Spleen (tissue), 11 donors: Measurements from ENCODE around the gene FKBP10. TPM values are rescaled to one million over a fixed set of nuclear protein-coding genes. Genes with fewer than 3 reads are reported as not detected.

Source experiments
- DNase-seq: peaks from one replicate; pipeline ENCODE4 v3.0.0-alpha.2; 2020
- H3K27ac ChIP-seq, 8 donors: fragments of 200-600 bp; sonication (generic) in 7 of 8; 1 replicate in 4 of 8; 2 replicates in 4 of 8; pipeline versions ENCODE4 v1.5.0 to v1.8.0; 2016 to 2021; ENCODE audit warnings: inconsistent platforms in 4 of 8, mild to moderate bottlenecking in 4 of 8, moderate library complexity in 1 of 8
- H3K27me3 ChIP-seq, 7 donors: fragments of 200-600 bp; sonication (generic) in 6 of 7; replicated peaks in 1 of 7; 1 replicate in 4 of 7; 2 replicates in 3 of 7; pipeline versions ENCODE4 v1.5.0 to v1.8.0; 2016 to 2021; ENCODE audit warnings: inconsistent platforms in 3 of 7, mild to moderate bottlenecking in 1 of 7
- H3K36me3 ChIP-seq, 6 donors: fragments of 200-600 bp; sonication (generic) in 5 of 6; 1 replicate in 4 of 6; 2 replicates in 2 of 6; pipeline versions ENCODE4 v1.5.0 to v1.8.0; 2016 to 2021; ENCODE audit warnings: inconsistent platforms in 2 of 6
- H3K4me1 ChIP-seq, 6 donors: fragments of 200-600 bp; sonication (generic) in 5 of 6; 1 replicate in 3 of 6; 2 replicates in 3 of 6; pipeline versions ENCODE4 v1.5.0 to v1.8.0; 2016 to 2021; ENCODE audit warnings: inconsistent platforms in 3 of 6
- H3K4me3 ChIP-seq, 8 donors: fragments of 200-600 bp; sonication (generic) in 7 of 8; 1 replicate in 4 of 8; 2 replicates in 4 of 8; pipeline versions ENCODE4 v1.5.0 to v1.8.0; 2016 to 2021; ENCODE audit warnings: inconsistent platforms in 4 of 8, mild to moderate bottlenecking in 4 of 8, moderate library complexity in 2 of 8
- H3K9me3 ChIP-seq, 8 donors: fragments of 200-600 bp; sonication (generic) in 7 of 8; 1 replicate in 4 of 8; 2 replicates in 4 of 8; pipeline versions ENCODE4 v1.5.0 to v1.8.0; 2016 to 2021; ENCODE audit warnings: inconsistent platforms in 4 of 8
- POLR2A ChIP-seq, 3 donors: fragments of 450-650 bp; IDR thresholded peaks; one replicate each; pipeline ENCODE4 v1.5.1; 2017; ENCODE audit warnings: antibody characterized with exemption in 3 of 3, mild to moderate bottlenecking in 1 of 3
- POLR2AphosphoS5 ChIP-seq, 3 donors: sonication (generic); formaldehyde crosslinking; IDR thresholded peaks; one replicate each; pipeline ENCODE4 v1.5.1; 2017; ENCODE audit warnings: antibody characterized with exemption in 3 of 3
- WGBS, 5 donors: extraction: QIAGEN DNeasy Blood & Tissue Kit in 3 of 5; methylation state at CpG; one replicate each; pipeline versions ENCODE4 v1.1.5 to v1.1.7; 2013 to 2018; 5-methylcytosine and 5-hydroxymethylcytosine counted together
- intact Hi-C: fragments of 100-400 bp; cut with DNase I; formaldehyde crosslinking; loops from one replicate; pipeline ENCODE4 v1.15.0; 2023; ENCODE audit warnings: low total_unique reads
- polyA plus RNA-seq, 3 donors: library from polyadenylated mRNA; stranded (reverse); fragments of 200-250 nt; gene quantifications; one replicate each; pipeline ENCODE4 v1.2.1, GENCODE V29; 2013
- small RNA-seq, 4 donors: library from RNA; depleted of rRNA; stranded (forward); fragments of <200 nt; gene quantifications; one replicate each; pipeline ENCODE3, GENCODE V24; 2016
- total RNA-seq, 7 donors: library from RNA; depleted of rRNA in 3 of 7; stranded (reverse); fragments of >200 nt in 3 of 7; fragmentation: NEBNext Ultra II Directional in 4 of 7; extraction: Animal tissue kit (Norgen Biotek cat#: 25700) in 4 of 7; gene quantifications; one replicate each; pipeline versions ENCODE4 v1.1.0 to v1.2.1, GENCODE V29; 2016 to 2021
- TF ChIP-seq, protein P1 (sequence below), 11 experiments: fragments of 200-600 bp in 7 of 11; fragments of 450-650 bp in 4 of 11; sonication (generic) in 4 of 11; IDR thresholded peaks in 8 of 11; conservative IDR thresholded peaks in 3 of 11; 1 replicate in 7 of 11; 2 replicates in 4 of 11; pipeline versions ENCODE4 v1.4.0 to v1.8.0; 2016 to 2021; ENCODE audit warnings: antibody characterized with exemption in 11 of 11, inconsistent platforms in 4 of 11, mild to moderate bottlenecking in 1 of 11
- donor health status: healthy with polysubstance abuse.
- donor health status: DM: no; HTN: no; CAD: no; lungs with moderate emphysema.
- donor health status: DM: no; HTN: no; CAD: no.
- donor health status: Bipolar disorder and iron deficiency.
- donor health status: healthy.
- donor health status: DM: no; HTN: no; CAD: no.
- donor health status: DM: yes; HTN: yes; CAD: no.

FKBP10 gene
- total and polyA plus RNA-seq, 10 donors = 9.6 to 30.8 (median 16.2) TPM

DNA sequence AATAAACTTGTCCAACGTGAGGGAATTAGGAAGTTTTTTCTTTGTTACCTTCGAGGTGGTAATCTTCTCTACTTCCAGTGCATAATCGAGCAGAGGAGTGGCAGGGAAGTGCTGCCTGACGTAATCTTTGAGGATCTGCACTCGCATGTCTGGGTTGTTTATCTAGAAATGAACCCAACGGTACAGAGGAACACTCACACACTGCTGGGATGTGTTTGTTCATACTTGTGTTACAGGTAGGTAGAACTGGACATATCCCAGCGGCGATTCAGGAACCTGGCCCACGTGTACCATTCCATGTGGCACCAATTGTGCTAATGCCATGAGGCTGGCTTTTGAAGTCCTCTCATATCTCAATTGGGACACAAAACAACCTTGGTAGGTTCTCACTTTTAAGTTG, 56.6 kb downstream of the FKBP10 start:
- intact Hi-C loops = no loop called here
- no peak for TF ChIP-seq POLR2AphosphoS5 (IDR thresholded peaks at IDR 0.05)
- TF ChIP-seq, protein P1, sequence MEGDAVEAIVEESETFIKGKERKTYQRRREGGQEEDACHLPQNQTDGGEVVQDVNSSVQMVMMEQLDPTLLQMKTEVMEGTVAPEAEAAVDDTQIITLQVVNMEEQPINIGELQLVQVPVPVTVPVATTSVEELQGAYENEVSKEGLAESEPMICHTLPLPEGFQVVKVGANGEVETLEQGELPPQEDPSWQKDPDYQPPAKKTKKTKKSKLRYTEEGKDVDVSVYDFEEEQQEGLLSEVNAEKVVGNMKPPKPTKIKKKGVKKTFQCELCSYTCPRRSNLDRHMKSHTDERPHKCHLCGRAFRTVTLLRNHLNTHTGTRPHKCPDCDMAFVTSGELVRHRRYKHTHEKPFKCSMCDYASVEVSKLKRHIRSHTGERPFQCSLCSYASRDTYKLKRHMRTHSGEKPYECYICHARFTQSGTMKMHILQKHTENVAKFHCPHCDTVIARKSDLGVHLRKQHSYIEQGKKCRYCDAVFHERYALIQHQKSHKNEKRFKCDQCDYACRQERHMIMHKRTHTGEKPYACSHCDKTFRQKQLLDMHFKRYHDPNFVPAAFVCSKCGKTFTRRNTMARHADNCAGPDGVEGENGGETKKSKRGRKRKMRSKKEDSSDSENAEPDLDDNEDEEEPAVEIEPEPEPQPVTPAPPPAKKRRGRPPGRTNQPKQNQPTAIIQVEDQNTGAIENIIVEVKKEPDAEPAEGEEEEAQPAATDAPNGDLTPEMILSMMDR (IDR thresholded peaks at IDR 0.05 in 8 of 11, conservative IDR thresholded peaks at IDR 0.05 in 3 of 11) = no peak
- no peak for TF ChIP-seq POLR2A (IDR thresholded peaks at IDR 0.05)
- H3K27ac ChIP-seq = no peak overlapping the region

DNA sequence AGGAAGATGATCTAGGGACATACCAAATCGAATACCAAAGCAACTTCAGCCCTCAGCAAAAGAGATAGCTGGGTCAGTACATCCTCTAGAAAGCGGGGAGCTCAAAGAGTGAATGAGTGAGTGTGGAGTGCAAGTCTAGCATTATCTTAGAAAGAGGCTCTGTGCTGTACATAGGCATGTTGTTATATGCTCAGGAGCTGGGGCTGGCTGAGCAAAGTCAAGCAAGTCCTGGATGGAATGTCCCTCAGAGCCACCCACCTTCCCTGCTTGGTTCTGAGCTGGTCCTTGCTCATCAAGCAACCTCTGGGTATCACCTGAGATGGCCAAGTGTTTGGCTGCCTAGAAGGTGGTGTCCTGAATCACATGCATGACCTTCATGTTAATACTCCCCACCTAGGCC, 57.3 kb downstream of the FKBP10 start:
- Histone ChIP-seq H3K27me3 (no peaks in the 10 kb centered on the region), H3K4me3 (no peak overlapping the region), H3K4me1 (peaks cover 0 to 7% (median 4%) of the 10 kb centered on the region in 6 donors), H3K9me3 (no peaks in the 10 kb centered on the region), H3K27ac (no peak overlapping the region), H3K36me3 (peaks cover 9 to 87% (median 73%) of the 10 kb centered on the region in 6 donors)
- WGBS, 5 donors = 92 to 97% (median 95%) methylated on average over 2 of the region's 2 CpGs
- TF ChIP-seq, protein P1 (IDR thresholded peaks at IDR 0.05 in 8 of 11, conservative IDR thresholded peaks at IDR 0.05 in 3 of 11) = no peak
- TF ChIP-seq POLR2A (IDR thresholded peaks at IDR 0.05) (no peak), POLR2AphosphoS5 (IDR thresholded peaks at IDR 0.05) (no peak)
- intact Hi-C loops = no loop called here
- DNase-seq = no peak

More for the DNA sequence above, 56.6 kb downstream of the FKBP10 start:
- 77 to 86% (median 82%) methylated on average over 9 of the region's 9 CpGs for WGBS, 5 donors
- Histone ChIP-seq H3K27me3 (no peaks in the 10 kb centered on the region), H3K36me3 (peaks cover 9 to 81% (median 68%) of the 10 kb centered on the region in 6 donors), H3K4me1 (peaks cover under 1 to 10% (median 6%) of the 10 kb centered on the region in 6 donors), H3K4me3 (no peak overlapping the region), H3K9me3 (no peaks in the 10 kb centered on the region)
- DNase-seq = no peak

DNA sequence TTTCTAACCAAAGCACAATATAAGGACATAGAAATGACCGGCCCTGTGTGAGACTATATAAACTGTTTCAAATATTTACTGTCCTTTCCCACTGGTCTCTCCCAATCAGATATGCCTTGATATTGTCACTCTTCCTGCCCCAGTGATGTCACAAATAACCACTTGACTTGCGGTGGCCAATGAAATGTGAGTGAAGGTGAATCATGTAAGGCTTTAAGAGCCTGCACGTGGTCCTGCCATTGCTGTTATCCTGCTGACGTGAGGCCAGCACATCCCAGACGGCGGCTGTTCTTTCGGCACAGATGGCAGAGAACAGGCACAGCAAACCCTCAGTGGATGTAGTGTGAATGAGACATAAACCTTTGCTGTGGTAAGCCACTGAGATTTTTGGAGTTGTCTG, 57.8 kb downstream of the FKBP10 start:
- intact Hi-C loops = no loop called here
- no peak for DNase-seq

DNA sequence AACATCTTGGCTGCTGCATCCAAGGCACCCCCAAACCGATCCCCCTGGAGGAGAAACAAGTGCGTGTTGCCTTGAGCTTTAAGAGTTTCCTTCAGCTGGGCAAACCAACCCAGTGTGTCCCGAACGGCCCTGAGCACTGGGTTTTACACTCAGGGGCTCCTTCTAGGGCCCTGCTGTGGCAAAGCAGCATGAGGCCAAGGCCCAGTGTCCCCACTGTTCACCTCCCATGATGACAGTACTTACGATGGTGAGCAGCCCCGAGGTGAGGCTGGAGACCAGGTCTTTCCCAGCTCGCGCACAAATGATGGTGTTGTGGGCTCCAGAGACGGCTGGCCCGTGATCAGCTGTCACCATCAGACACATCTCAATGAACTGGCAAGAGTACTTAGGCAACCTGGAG, 59.0 kb downstream of the FKBP10 start:
- DNase-seq = no peak
- no peaks in the 10 kb centered on the region for H3K9me3 ChIP-seq
- WGBS, 5 donors = 94 to 96% (median 95%) methylated on average over 6 to 10 of the region's 10 CpGs
- peaks cover 9 to 97% (median 78%) of the 10 kb centered on the region in 6 donors for H3K36me3 ChIP-seq
- H3K4me1 ChIP-seq = no peaks in the 10 kb centered on the region
- TF ChIP-seq, protein P1 (IDR thresholded peaks at IDR 0.05 in 8 of 11, conservative IDR thresholded peaks at IDR 0.05 in 3 of 11) = no peak
- TF ChIP-seq POLR2A (IDR thresholded peaks at IDR 0.05) = no peak
- no peak for TF ChIP-seq POLR2AphosphoS5 (IDR thresholded peaks at IDR 0.05)
- no peak overlapping the region for H3K27ac ChIP-seq
- H3K27me3 ChIP-seq = no peaks in the 10 kb centered on the region
- intact Hi-C loops = no loop called here
- H3K4me3 ChIP-seq = no peak overlapping the region

More for the DNA sequence above, 57.8 kb downstream of the FKBP10 start:
- H3K36me3 ChIP-seq = peaks cover 9 to 90% (median 73%) of the 10 kb centered on the region in 6 donors
- no peak for TF ChIP-seq POLR2A (IDR thresholded peaks at IDR 0.05)
- no peak for TF ChIP-seq POLR2AphosphoS5 (IDR thresholded peaks at IDR 0.05)
- TF ChIP-seq, protein P1 (IDR thresholded peaks at IDR 0.05 in 8 of 11, conservative IDR thresholded peaks at IDR 0.05 in 3 of 11) = no peak
- H3K27ac ChIP-seq = no peak overlapping the region
- H3K4me1 ChIP-seq = peaks cover 0 to 4% (median under 1%) of the 10 kb centered on the region in 6 donors
- H3K4me3 ChIP-seq = no peak overlapping the region
- 85 to 92% (median 91%) methylated on average over 7 of the region's 7 CpGs for WGBS, 5 donors
- H3K9me3 ChIP-seq = no peaks in the 10 kb centered on the region
- no peaks in the 10 kb centered on the region for H3K27me3 ChIP-seq

Small RNA genes within 50 kb of the gene (small RNA-seq; reads per million reads assigned to genes)
- gene AC125257.2 = 0 reads per million in 4 donors

Other genes with a start within 250 kb of the FKBP10 start
- not detected for gene KRT9, start 240.9 kb upstream of the FKBP10 start, total RNA-seq
- gene KRT9, start 240.9 kb upstream of the FKBP10 start, polyA plus RNA-seq = not detected
- gene KRT14, start 226.1 kb upstream of the FKBP10 start, total RNA-seq = under 1 TPM in 1 of 7 donors, not detected in 6; 0.79 TPM
- gene KRT14, start 226.1 kb upstream of the FKBP10 start, polyA plus RNA-seq = under 1 TPM; 0.06 to 0.17 (median 0.16) TPM
- not detected for gene KRT16, start 200.2 kb upstream of the FKBP10 start, total RNA-seq
- under 1 TPM in 2 of 3 donors, not detected in 1; 0.07 to 0.19 TPM for gene KRT16, start 200.2 kb upstream of the FKBP10 start, polyA plus RNA-seq
- 1 to 10 TPM in 1 of 7 donors, not detected in 6; 1.2 TPM for gene KRT17, start 188.4 kb upstream of the FKBP10 start, total RNA-seq
- under 1 TPM in 2 of 3 donors, not detected in 1; 0.58 to 0.70 TPM for gene KRT17, start 188.4 kb upstream of the FKBP10 start, polyA plus RNA-seq
- 100 to 1,000 TPM; 313 to 897 (median 665) TPM for gene EIF1, start 124.1 kb upstream of the FKBP10 start, total RNA-seq
- gene EIF1, start 124.1 kb upstream of the FKBP10 start, polyA plus RNA-seq = 100 to 1,000 TPM; 560 to 722 (median 560) TPM
- gene GAST, start 100.7 kb upstream of the FKBP10 start, total RNA-seq = not detected
- not detected for gene GAST, start 100.7 kb upstream of the FKBP10 start, polyA plus RNA-seq
- gene HAP1, start 78.4 kb upstream of the FKBP10 start, total RNA-seq = 1 to 10 TPM in 5 of 7 donors, under 1 TPM in 2; 0.83 to 8.4 (median 1.7) TPM
- gene HAP1, start 78.4 kb upstream of the FKBP10 start, polyA plus RNA-seq = under 1 TPM; 0.33 to 0.58 (median 0.54) TPM
- 10 to 100 TPM; 17.3 to 73.1 (median 45.3) TPM for gene JUP, start 26.3 kb upstream of the FKBP10 start, total RNA-seq
- gene JUP, start 26.3 kb upstream of the FKBP10 start, polyA plus RNA-seq = 10 to 100 TPM; 13.7 to 17.4 (median 14.3) TPM
- 1 to 10 TPM; 5.5 to 7.1 (median 6.0) TPM for gene P3H4, start 1.1 kb upstream of the FKBP10 start, total RNA-seq
- gene P3H4, start 1.1 kb upstream of the FKBP10 start, polyA plus RNA-seq = 1 to 10 TPM; 3.3 to 5.1 (median 3.5) TPM
- 10 to 100 TPM; 17.0 to 43.9 (median 26.0) TPM for gene NT5C3B, start 23.2 kb downstream of the FKBP10 start, total RNA-seq
- 10 to 100 TPM; 38.9 to 62.7 (median 60.9) TPM for gene NT5C3B, start 23.2 kb downstream of the FKBP10 start, polyA plus RNA-seq
- 1 to 10 TPM in 1 of 7 donors, under 1 TPM in 1, not detected in 5; 0.60 to 2.1 TPM for gene KLHL10, start 24.8 kb downstream of the FKBP10 start, total RNA-seq
- gene KLHL10, start 24.8 kb downstream of the FKBP10 start, polyA plus RNA-seq = under 1 TPM; 0.03 to 0.20 (median 0.05) TPM
- 10 to 100 TPM; 10.1 to 25.2 (median 12.6) TPM for gene KLHL11, start 52.4 kb downstream of the FKBP10 start, total RNA-seq
- gene KLHL11, start 52.4 kb downstream of the FKBP10 start, polyA plus RNA-seq = 1 to 10 TPM in 1 of 3 donors, under 1 TPM in 2; 0.17 to 1.1 (median 0.20) TPM
- 100 to 1,000 TPM in 2 of 7 donors, 10 to 100 TPM in 5; 64.9 to 112 (median 87.6) TPM for gene ACLY, start 105.9 kb downstream of the FKBP10 start, total RNA-seq
- 10 to 100 TPM; 17.7 to 28.6 (median 21.6) TPM for gene ACLY, start 105.9 kb downstream of the FKBP10 start, polyA plus RNA-seq
- 1 to 10 TPM in 1 of 7 donors, under 1 TPM in 2, not detected in 4; 0.20 to 1.0 (median 0.52) TPM for gene ODAD4, start 117.6 kb downstream of the FKBP10 start, total RNA-seq
- under 1 TPM; 0.22 to 0.35 (median 0.30) TPM for gene ODAD4, start 117.6 kb downstream of the FKBP10 start, polyA plus RNA-seq
- 10 to 100 TPM; 29.2 to 49.8 (median 44.2) TPM for gene CNP, start 153.8 kb downstream of the FKBP10 start, total RNA-seq
- gene CNP, start 153.8 kb downstream of the FKBP10 start, polyA plus RNA-seq = 10 to 100 TPM; 22.3 to 41.6 (median 25.9) TPM
- 100 to 1,000 TPM in 1 of 7 donors, 10 to 100 TPM in 6; 60.6 to 108 (median 90.4) TPM for gene DNAJC7, start 204.4 kb downstream of the FKBP10 start, total RNA-seq
- gene DNAJC7, start 204.4 kb downstream of the FKBP10 start, polyA plus RNA-seq = 10 to 100 TPM; 68.5 to 75.7 (median 71.6) TPM
- gene NKIRAS2, start 207.1 kb downstream of the FKBP10 start, total RNA-seq = 10 to 100 TPM; 20.7 to 38.8 (median 25.2) TPM
- gene NKIRAS2, start 207.1 kb downstream of the FKBP10 start, polyA plus RNA-seq = 10 to 100 TPM; 11.3 to 20.3 (median 12.4) TPM
- gene C17orf113, start 237.6 kb downstream of the FKBP10 start, total RNA-seq = 1 to 10 TPM in 2 of 7 donors, under 1 TPM in 5; 0.43 to 1.6 (median 0.85) TPM
- gene C17orf113, start 237.6 kb downstream of the FKBP10 start, polyA plus RNA-seq = under 1 TPM; 0.35 to 0.51 (median 0.43) TPM